Daoy (cell line): ENCODE results near the gene PDXDC1. TPM values are rescaled to one million over a fixed set of nuclear protein-coding genes. Genes with fewer than 3 reads are reported as not detected.
"Not testable (repeated sequence)": the region's sequence is repeated elsewhere in the genome, so short reads cannot be mapped to it uniquely, and the experiment has no call there.

ENCODE experiments used
- DNase-seq: peaks from one replicate; pipeline ENCODE4 v3.0.0-alpha.2; 2015; ENCODE audit warnings: low read depth
- total RNA-seq: library from RNA; depleted of rRNA; stranded (reverse); fragments of >200 nt; shearing (Covaris generic); gene quantifications from 2 replicates; pipeline ENCODE4 v1.2.3, GENCODE V29; 2014

PDXDC1 gene
- total RNA-seq, 1 experiment from 2014 or later: 69.4 TPM

DNA sequence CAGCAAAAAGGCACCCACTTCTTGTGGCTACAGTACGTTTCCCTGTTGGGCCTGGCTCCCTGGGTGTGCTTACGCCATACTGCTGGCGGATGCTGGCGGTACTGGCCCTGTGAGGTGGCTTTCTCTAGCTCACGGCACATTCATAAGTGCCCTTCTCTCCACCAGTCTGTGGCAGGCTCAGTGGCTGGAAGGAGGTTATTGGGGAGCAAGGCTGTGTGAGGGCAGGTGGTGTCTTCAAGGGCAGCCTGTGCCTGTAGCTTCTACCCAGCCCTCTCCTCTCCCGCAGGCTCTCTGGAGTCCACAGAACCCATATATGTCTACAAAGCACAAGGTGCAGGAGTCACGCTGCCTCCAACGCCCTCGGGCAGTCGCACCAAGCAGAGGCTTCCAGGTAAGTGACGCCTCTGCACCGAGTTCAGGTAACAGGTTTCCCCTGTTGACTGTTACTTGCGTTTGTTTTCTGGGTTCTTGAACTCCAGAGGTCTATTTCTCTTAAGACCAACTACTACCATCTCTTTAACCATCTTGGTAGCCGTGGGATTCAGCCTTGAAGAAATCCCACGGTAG, 60.4 kb downstream of the PDXDC1 start:
- no peak for DNase-seq

DNA sequence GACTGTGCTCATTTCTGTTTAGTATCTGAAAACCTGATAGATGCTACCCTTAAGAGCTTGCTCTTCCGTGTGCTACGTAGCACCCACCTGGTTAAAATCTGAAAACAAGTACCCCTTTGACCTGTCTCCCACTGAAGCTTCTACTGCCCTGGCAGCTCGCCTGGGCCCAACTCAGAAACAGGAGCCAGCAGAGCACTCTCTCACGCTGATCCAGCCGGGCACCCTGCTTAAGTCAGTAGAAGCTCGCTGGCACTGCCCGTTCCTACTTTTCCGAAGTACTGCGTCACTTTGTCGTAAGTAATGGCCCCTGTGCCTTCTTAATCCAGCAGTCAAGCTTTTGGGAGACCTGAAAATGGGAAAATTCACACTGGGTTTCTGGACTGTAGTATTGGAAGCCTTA, 62.2 kb downstream of the PDXDC1 start:
- no peak for DNase-seq

DNA sequence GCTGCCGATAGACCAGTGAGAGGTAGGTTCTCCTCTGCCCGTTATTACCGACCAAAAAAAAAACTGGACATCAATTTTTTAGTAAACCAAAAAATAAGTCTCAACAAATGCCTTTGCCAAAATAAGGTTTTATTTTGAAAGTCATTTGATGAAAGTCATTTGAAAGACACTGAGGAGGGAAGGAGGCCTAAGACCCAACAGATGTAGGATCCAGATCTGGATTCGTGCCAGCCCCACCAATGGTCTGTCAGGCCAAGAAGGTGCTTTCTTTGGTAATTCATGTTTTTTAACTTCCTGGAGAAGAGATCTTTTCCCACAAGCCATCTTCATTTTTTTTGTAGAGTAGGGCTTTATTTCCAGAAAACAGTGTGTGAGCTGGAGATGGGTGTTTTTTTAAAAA, 62.9 kb downstream of the PDXDC1 start:
- no peak for DNase-seq

DNA sequence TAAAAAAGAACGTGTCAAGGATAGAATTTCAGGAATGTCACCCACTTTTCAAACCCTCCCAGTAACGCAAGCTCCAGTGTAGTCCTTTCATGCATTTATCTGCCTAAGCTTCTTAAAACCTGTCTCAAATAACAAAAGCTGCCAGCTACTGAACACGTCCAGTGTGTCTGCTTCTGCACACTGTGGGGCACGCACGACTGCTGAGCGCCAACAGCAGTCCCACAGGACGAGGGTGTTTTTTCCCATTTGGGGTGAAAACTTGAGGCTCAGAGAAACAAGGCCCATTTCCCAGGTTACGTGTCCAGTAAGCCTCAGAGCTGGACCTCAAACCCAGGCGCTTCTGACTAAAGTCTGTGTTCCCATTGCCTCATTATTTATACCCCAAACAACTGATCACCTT, 63.9 kb downstream of the PDXDC1 start:
- DNase-seq: no peak

DNA sequence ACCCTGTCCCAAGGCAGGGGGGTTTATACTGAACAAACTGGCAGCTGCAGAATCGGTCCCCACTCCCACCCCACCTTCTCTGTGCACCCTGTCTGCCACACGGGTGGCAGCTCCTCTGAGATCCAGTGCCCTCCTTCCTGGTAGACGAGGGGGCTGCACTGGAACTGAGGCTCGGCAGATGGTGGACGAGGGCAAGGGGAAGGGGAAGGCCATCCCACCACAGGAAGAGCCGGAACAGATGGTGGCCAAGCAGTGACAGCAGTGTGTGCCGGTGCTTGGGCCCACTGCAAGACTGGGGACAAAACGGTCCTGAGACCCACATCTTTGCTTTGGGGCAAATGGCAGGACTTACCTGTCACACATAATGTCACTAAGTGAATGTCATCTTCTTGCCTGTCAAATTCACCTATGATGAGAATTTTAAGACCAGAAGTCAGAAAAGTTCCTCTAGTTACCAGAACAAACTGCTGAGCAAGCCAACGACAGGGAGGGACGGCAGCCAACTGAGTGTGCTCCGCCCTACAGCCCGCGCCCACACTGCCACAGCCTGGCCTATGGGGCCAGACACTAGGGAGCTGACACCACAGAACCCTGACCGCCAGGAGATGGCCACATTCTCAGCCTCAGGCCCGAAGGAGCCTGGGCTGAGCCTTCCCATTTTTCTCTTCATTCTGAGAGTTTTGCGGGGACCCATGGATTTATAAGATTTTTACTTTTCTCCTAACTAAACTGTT, 66.6 kb downstream of the PDXDC1 start:
- peak; percentile 27 for DNase-seq

DNA sequence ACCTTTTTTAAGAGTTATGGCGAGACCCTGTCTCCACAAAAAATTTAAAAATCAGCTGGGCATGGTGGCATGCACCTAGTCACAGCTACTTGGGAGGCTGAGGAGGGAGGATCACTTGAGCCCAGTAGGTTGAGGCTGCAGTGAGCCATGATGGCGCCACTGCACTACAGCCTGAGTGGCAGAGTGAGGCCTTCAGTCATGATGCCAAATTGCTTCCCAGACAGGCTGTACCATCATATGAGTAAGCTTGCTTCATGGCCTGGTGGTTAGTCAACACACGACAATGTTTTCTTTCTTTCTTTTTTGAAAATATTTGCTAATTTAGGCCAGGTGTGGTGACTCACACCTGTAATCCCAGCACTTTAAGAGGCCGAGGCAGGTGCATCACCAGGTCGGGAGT, 68.5 kb downstream of the PDXDC1 start:
- no peak for DNase-seq

DNA sequence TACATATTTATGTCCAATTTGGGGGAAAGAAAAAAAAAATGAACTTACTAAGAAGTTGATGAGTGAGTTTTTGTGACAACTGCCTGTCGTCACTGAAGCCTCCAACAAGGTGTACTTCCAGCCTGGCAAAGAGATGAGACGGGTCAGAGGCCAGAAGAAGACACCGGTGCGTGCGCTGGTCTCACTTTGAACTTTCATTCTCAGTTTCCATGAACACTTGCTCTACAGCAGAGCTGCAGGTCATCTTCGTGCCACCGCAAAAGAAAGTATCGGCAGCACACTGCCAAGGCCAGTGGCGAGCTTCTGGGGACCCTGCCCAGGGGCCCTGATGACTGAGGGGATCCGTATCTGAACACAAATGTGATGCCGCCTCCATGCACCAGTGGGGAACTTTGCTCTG, 69.5 kb downstream of the PDXDC1 start:
- no peak for DNase-seq

DNA sequence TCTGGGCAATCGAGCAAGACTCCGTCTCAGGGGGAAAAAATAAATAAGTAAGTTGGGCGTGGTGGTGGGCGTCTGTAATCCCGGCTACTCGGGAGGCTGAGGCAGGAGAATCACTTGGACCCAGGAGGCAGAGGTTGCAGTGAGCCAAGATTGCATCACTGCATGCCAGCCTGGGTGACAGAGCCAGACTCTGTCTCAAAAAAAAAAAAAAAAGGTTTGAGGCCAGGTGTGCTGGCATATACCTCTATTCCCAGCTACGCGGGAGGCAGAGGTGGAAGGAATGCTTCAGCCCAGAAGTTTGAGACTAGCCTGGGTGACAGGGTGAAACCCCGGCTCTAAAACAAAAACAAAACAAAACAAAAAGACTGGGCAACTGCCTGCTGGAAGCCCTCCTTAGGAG, 70.4 kb downstream of the PDXDC1 start:
- DNase-seq: not testable (repeated sequence)

DNA sequence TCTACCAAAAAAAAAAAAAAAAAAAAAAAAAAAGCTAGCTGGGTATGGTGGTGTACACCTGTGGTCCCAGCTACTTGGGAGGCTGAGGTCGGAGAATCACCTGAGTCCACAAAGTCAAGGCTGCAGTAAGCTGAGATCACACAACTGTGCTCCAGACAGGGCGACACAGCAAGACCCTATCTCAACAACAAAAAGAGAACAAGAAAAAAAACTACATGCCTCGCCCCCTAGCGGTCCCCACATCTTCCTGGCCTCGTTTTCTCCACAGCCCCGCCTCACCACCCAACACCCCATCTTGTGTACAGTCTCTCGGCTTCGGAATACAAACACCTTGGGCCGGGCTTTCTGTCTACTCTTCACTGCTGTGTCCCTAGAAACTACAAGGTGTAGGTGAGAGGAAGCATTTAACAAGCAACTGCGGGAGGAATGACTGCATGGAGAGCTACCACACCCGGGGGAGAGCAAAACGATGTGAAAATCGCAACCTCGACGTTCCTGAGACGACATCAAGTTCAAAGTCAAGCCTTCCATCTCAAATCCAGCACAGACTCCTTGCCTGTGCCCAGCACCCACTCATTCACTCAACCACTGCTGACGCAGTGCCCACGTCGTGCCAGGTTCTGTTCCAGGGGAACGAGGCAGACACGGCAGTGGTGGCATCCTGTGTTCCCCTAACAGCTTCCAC, 72.0 kb downstream of the PDXDC1 start:
- no peak for DNase-seq

DNA sequence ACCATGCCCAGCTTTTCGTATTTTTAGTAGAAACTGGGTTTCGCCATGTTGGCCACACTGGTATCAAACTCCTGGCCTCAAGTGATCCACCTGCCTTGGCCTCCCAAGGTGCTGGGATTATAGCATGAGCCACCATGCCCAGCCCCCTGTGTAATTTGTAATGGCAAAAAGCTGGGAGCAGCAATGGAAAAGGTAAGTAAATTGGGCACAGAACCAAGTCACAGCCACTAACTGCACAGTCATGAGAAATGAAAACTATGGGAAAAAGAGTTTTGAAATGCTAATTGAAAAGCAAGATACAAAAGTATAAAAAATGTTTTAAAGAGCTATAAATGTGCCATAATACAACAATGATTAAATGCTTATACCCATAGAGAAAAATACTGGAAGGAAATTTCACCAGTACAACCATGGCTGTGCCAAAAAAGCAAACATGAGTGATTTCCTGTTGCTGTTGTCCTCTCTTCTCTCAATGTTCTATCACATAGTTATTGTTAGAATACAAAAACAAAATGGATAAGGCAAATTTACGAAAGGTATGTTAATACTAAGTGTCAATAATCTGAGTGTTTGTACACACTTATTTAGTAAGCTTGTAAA, 74.9 kb downstream of the PDXDC1 start:
- no peak for DNase-seq

DNA sequence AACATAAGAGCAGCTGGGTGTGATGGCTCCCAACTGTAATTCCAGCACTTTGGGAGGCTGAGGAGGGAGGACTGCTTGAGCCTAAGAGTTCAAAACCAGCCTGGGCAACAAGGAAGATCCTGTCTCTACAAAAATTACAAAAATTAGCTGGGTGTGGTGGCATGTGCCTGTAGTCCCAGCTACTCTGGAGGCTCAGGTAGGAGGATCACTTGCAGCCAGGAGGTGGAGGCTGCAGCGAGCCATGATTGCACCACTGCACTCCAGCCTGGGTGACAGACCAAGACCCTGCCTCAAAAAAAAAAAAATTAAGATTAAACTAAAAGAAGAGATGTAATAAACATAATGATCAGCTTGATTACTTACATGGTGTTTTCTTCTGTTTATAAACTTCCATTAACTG, 75.6 kb downstream of the PDXDC1 start:
- not testable (repeated sequence) for DNase-seq

DNA sequence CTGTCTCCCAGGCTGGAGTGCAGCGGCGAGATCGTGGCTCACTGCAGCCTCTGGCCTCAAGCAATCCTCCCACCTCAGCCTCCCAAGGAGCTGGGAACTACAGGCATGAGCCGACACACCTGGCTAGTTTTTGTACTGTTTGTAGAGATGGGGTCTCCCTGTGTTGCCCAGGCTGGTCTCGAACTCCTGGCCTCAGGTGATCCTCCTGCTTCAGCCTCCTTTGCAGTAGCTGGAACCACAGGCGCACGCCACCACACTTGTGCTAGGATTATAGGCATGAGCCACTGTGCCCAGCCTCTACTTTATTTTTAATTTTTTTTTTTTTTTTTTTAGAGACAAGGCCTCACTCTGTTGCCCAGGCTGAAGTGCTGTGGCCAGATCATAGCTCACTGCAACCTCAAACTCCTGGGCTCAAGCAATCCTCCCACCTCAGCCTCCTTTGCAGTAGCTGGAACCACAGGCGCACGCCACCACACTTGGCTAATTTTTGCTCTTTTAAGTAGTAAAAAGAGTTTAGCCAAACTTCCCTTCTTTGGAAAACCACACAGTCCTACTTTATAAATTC, 76.6 kb downstream of the PDXDC1 start:
- DNase-seq: no peak

DNA sequence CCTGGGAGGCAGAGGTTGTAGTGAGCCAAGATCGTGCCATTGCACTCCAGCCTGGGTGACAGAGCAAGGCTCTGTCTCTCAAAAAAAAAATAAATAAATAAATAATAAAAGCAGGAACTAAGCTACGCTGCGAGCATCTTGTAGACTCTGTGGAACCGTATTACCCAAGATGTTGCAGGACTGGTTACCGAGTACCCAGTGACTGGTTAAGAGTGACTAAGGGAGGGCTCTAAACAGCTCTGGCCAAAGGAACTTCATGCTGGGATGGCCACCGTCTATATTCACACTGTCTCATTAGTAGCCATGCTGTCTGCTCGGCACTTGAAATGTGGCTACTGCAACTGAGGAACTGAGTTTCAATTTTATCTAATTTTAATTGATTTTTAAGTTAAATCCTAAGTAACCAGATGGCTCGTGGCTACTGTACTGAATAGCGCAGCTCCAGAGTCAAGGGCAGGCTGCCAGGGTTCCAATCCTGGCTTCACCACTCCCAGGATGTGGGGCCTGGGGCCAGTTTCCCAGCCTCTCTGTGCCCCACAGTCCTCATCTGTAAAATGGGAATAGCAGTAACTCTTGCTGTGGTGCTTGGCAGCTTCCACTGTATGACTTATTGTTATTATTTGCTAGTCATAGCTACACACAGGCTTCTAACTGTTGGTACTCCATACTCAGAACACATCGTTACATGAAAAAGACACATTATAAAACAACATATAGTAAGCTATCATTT, 78.1 kb downstream of the PDXDC1 start:
- no peak for DNase-seq

DNA sequence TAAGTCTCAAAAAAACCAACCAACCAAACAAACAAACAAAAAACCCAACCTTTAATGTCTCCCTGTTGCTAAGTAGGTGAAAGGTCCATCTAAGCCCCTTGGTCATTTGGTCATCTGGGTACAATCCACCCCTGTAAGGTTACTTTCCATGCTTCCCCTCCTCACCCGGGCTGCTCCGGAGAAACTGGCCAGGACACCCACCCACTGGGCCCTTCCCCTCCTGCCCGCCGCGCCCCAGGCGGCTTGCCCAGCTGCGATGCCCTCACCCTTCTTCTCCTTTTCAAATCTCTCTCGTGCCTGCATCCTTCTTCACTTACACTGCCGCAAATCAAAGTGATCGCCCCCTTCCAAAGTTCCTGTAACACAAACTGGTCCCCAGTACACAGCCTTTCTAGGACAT, 79.1 kb downstream of the PDXDC1 start:
- no peak for DNase-seq

DNA sequence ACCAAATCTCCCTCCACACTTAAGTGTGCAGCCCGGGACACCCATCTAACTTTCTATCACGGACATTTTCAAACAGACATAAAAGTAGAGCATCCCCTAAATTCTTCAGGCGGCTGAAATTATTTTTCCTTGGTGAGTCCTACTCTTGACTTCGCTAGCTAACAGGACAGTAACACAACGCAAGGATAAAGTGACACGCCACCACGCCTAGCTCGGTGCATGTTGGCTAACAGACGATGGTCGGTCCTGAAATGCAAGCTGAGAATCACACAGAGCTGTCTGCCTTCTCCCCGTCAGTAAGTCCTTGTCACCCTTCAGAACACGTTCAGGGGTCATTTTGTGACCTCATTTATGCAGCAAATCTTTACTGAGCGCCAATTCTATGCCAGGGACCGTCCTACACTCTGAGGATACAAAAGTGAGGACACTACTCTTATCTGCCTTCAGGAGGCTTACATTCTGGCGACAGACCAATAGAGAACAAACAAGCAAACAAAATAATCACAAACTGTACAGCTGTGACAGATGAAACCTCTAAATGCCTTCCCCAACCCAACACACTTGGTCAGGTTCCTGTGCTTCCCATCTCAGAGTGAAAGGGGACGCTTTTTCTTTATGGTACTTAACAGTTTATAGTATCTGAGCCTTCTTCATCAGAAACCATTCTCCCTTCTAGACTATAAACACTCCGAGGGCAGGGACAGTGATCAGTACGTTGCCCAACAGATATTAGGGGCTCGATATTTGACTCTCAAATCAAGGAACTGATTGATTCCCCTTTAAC, 79.7 kb downstream of the PDXDC1 start:
- no peak for DNase-seq

DNA sequence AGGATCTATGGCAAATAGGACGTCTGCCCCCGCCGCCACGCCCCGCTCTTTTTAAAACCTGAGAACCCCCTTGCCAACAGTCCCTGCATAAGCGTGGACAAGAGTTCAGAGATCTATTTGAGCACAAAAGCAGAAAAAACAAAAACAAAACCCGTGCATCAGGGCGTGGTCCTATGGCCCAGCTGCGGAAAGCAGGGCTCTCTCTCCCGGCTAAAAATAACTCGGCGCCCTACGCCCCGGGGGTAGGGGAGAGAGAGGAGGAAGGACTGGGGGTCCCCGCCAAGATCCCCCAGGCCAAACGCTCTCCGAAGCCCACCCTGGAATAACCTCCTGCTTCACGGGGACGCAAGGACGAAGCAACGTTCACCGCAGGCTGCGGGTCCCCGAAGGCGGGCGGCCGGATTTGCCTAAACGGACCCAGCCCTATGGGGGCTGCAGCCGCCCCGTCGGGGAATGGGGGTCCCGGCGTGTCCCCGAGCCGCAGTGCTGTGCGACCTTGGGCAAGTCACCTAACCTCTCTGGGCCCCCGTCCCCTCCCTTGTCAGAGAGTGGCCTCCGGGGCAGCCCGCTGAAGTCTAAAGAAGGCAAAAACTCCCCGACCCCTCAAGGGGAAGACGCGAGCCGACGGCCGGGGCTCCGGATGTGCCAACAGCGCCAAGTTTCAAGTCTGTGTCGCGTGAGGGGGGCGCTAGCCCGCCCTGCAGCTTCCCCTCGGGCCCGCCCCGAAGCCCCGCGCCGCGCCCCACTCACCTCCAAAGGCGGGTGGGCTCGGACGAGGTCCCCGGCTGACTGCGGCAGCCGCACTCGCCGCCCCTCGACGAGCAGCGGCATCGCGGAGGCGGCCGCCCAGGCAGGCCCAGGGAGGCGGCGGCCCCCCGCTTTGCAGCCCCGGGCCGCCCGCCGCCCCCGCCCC, 80.6 kb downstream of the PDXDC1 start:
- peak; percentile 14 for DNase-seq

DNA sequence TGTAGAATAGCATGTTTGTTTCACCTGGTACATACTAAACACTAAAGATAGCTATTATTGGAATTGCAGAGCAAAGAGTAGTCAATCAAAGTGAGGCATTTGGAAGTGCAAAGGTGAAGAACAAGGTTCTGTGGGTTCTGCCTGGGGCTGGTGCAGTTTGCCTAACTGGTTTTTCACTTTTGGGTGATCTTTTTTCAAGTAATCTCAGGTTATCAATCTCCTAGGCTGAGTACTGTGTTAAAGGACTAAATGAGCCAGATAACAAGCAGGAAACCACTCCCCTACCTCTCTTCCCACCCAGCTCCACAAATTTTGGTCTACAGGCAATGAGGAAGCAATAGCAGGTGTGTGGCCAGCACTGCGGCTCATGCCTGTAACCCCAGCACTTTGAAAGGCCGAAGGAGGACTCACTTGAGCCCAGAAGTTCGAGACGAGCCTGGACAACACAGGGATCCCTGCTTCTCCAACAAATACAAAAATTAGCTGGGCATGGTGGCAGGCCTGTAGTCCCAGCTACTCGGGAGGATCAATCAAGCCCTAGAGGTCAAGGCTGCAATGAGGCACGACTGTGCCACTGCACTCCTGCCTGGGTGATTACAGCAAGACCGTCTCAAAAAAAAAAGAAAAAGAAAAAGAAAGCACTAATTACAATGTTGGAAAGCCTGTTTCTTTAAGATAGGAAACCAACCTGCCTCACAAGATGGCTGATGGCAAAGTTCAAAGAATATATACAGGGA, 83.0 kb downstream of the PDXDC1 start:
- no peak for DNase-seq

DNA sequence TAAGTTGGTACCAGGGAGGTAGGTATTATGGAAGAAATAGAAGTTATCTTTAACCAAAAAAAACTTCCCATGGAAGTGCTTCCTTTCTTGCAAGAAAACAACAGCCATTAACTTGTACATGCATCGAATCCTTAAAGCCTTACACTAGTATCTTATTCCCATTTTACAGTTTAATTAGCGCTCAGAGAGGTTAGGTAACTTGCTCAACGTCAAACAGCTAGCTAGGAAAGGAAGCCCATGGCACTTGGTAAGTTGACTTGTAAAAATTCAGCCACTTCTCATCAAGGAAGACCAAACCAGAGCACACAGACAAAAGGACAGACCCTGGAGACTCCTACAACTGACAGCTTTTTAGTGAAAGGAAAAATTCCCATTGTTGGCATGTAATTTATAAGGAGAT, 84.5 kb downstream of the PDXDC1 start:
- DNase-seq: no peak
